ENCODE measurements around the gene DNAJC22.

DNA sequence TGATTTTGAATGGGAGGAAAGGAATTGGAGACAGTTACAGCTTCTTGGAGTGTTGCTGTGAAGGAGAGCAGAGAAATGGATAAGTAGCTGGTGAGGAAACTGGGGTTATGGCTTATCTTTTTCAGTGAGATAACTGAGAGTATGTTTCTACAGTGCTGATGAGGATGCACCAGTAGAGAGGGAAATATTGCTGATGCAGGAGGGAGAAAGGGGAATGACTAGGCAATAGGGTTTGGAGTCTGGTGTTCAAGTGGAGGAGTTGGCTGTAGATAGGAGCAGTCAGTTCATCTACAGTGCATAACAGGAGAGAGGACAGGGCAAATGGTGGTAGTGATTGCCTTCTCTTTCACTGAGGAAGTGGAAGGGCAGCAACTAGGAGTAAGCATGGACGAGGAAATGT is 53.6 kb downstream of the DNAJC22 start:
- TF ChIP-seq TAF1 (IDR thresholded peaks at IDR 0.05; ENCODE audit: borderline replicate concordance, insufficient read depth, low read length) (no peak), POLR2AphosphoS5 (IDR thresholded peaks at IDR 0.05; ENCODE audit: low read depth, low read length) (no peak), SIN3A (IDR thresholded peaks at IDR 0.05; ENCODE audit: borderline replicate concordance, insufficient read depth, low read length) (no peak)
- TF ChIP-seq, protein P1, sequence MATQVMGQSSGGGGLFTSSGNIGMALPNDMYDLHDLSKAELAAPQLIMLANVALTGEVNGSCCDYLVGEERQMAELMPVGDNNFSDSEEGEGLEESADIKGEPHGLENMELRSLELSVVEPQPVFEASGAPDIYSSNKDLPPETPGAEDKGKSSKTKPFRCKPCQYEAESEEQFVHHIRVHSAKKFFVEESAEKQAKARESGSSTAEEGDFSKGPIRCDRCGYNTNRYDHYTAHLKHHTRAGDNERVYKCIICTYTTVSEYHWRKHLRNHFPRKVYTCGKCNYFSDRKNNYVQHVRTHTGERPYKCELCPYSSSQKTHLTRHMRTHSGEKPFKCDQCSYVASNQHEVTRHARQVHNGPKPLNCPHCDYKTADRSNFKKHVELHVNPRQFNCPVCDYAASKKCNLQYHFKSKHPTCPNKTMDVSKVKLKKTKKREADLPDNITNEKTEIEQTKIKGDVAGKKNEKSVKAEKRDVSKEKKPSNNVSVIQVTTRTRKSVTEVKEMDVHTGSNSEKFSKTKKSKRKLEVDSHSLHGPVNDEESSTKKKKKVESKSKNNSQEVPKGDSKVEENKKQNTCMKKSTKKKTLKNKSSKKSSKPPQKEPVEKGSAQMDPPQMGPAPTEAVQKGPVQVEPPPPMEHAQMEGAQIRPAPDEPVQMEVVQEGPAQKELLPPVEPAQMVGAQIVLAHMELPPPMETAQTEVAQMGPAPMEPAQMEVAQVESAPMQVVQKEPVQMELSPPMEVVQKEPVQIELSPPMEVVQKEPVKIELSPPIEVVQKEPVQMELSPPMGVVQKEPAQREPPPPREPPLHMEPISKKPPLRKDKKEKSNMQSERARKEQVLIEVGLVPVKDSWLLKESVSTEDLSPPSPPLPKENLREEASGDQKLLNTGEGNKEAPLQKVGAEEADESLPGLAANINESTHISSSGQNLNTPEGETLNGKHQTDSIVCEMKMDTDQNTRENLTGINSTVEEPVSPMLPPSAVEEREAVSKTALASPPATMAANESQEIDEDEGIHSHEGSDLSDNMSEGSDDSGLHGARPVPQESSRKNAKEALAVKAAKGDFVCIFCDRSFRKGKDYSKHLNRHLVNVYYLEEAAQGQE (IDR thresholded peaks at IDR 0.05; ENCODE audit: insufficient read depth in 1 of 2, low read depth in 2 of 2, low read length in 2 of 2) = no peak

All from PFSK-1 (cell line).